ENCODE results near the gene FBXW11.

FBXW11 gene

DNA sequence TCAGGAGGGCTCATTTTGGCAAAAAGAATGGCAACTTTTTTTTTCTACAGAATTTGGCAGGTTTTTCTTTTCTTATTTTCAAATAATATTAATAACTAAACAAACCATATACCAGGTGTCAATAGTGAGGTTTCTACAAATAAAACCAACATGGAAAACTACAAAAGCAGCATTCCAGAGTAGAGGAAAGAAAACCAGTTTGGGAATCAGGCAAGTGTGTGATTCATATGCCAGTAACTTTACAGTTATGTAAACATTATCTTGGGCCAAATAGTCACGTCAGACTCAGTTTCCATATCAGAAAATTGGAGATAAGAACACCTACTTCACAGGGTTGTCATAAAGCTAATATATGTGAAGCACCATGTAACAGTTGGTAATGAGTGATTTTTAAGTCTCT lies 51.7 kb downstream of the FBXW11 start:
- no peak for DNase-seq (ENCODE audit: low read depth)
- H3K4me3 ChIP-seq (ENCODE audit: low read depth, low read length), result no peak overlapping the region
- in situ Hi-C loops (cut with HindIII; ENCODE audit: low sequenced_read_pairs), result no loop called here
- TF ChIP-seq, protein P1, sequence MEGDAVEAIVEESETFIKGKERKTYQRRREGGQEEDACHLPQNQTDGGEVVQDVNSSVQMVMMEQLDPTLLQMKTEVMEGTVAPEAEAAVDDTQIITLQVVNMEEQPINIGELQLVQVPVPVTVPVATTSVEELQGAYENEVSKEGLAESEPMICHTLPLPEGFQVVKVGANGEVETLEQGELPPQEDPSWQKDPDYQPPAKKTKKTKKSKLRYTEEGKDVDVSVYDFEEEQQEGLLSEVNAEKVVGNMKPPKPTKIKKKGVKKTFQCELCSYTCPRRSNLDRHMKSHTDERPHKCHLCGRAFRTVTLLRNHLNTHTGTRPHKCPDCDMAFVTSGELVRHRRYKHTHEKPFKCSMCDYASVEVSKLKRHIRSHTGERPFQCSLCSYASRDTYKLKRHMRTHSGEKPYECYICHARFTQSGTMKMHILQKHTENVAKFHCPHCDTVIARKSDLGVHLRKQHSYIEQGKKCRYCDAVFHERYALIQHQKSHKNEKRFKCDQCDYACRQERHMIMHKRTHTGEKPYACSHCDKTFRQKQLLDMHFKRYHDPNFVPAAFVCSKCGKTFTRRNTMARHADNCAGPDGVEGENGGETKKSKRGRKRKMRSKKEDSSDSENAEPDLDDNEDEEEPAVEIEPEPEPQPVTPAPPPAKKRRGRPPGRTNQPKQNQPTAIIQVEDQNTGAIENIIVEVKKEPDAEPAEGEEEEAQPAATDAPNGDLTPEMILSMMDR (IDR thresholded peaks at IDR 0.05; ENCODE audit: low read depth, low read length, missing control alignments), result no peak

DNA sequence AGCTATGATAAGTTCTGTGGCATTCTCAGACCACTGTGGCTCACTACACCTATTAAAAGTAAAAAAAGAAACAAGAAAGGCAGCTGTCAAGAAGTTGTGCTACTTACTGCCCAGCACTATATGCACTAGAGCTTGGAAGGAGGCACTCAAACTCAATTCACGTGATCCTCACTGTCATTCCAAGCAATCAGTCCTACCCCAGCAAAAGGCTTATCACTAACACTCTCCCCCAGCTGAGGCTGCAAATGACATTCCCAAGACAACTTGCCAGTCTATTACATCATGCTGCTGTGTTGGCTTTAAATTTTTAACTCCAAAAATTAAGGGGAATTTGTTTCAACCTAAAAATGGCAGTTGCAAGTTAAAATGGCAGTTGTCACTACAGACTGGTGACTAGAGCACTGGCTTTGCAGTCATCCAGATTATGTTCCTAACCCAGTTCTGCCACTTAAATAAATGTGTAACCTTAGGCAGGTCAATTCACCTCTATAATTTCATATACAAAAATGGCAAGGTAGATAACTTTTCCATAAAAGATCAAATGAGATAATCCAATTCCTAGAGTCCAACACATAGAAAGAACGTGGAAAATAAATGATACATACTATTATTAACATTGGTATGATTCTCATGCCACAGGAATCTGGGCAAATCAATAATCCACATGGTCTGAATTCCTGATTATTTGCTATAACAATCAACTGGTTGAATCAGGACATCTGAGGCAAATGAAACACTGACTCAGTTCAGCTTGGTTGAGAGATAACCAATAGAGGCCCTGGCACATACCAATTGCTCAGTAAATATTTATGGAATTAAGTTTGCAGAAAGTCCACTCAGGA lies 52.4 kb downstream of the FBXW11 start:
- in situ Hi-C loops (cut with HindIII; ENCODE audit: low sequenced_read_pairs), result no loop called here
- TF ChIP-seq, protein P1 (IDR thresholded peaks at IDR 0.05; ENCODE audit: low read depth, low read length, missing control alignments), result no peak
- peak; percentile 24 for DNase-seq (ENCODE audit: low read depth)
- H3K4me3 ChIP-seq (ENCODE audit: low read depth, low read length), result no peak overlapping the region

DNA sequence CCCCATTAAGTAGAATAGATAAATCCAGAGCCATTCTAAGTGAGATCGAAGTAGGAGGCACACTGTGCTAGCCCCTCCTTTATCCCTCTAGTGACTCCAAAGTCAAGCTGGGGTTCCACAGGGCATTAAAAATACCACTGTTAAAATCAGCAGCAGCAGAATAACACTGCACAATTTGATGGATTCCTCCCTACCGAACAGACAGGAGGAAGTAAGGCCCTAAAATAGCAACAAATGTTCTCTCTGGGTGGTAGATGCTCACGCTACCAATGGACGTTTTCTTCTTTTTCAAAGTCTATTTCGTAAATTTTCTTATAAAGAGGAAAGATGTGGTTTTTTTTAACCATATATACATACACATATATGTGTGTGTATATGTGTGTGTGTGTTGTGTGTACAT lies 54.4 kb downstream of the FBXW11 start:
- DNase-seq (ENCODE audit: low read depth), result no peak
- TF ChIP-seq, protein P1 (IDR thresholded peaks at IDR 0.05; ENCODE audit: low read depth, low read length, missing control alignments), result no peak
- no peak overlapping the region for H3K4me3 ChIP-seq (ENCODE audit: low read depth, low read length)
- in situ Hi-C loops (cut with HindIII; ENCODE audit: low sequenced_read_pairs), result no loop called here

GRCh38 chr5:171951218-171951617 lies 55.2 kb downstream of the FBXW11 start:
- no peak for DNase-seq (ENCODE audit: low read depth)
- TF ChIP-seq, protein P1 (IDR thresholded peaks at IDR 0.05; ENCODE audit: low read depth, low read length, missing control alignments), result no peak
- H3K4me3 ChIP-seq (ENCODE audit: low read depth, low read length), result no peak overlapping the region
- in situ Hi-C loops (cut with HindIII; ENCODE audit: low sequenced_read_pairs), result no loop called here

DNA sequence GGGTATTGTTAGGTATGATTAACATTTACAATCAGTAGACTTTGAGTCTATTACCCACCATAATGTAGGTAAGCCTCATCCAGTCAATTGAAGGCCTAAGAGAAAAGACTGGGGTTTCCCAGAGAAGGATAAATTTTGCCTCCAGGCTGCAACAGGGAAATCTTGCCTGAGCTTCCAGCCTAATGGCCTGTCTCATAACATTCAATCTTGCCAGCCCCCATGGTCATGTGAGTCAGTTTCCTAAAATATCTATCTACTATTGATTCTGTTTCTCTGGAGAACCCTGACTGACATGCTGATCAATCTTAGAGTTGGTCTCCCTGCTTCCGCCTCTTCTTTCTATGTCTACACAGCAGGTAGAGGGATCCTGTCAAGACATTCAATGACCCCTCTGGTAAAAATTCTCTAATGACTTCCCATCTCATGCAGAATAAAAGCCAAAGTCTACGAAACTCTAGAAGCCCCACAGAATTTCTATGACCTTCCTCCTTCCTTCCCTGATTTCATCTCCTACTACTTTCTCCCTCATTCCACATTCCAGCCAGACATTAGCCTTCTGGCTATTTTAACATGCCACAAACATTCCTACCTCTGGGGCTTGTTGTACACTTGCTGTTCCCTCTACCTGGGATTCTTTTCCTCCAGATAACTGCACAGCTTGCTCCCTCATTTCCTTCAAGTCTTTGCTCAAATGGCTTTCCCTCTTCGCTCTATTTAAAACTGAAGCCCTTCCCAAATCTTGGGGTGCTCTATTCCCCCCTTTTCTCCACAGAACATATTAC lies 60.2 kb downstream of the FBXW11 start:
- no peak overlapping the region for H3K4me3 ChIP-seq (ENCODE audit: low read depth, low read length)
- DNase-seq (ENCODE audit: low read depth), result no peak
- TF ChIP-seq, protein P1 (IDR thresholded peaks at IDR 0.05; ENCODE audit: low read depth, low read length, missing control alignments), result peak; percentile 2
- in situ Hi-C loops (cut with HindIII; ENCODE audit: low sequenced_read_pairs), result no loop called here

- no peak for DNase-seq (ENCODE audit: low read depth)
- no peak overlapping the region for H3K4me3 ChIP-seq (ENCODE audit: low read depth, low read length)
- TF ChIP-seq, protein P1 (IDR thresholded peaks at IDR 0.05; ENCODE audit: low read depth, low read length, missing control alignments), result no peak
- in situ Hi-C loops (cut with HindIII; ENCODE audit: low sequenced_read_pairs), result no loop called here
Measured at GRCh38 chr5:171945476-171945875, 61.0 kb downstream of the FBXW11 start.
